ENCODE data around the gene TRIM41. TPM values are rescaled to one million over a fixed set of nuclear protein-coding genes. Genes with fewer than 3 reads are reported as not detected.

The TRIM41 gene
- total and polyA plus RNA-seq, 9 of the 15 experiments (the other 6 are each of a cell fraction or from before 2014, with no cell fraction given), result 1.8 to 47.6 (median 20.9) TPM

DNA sequence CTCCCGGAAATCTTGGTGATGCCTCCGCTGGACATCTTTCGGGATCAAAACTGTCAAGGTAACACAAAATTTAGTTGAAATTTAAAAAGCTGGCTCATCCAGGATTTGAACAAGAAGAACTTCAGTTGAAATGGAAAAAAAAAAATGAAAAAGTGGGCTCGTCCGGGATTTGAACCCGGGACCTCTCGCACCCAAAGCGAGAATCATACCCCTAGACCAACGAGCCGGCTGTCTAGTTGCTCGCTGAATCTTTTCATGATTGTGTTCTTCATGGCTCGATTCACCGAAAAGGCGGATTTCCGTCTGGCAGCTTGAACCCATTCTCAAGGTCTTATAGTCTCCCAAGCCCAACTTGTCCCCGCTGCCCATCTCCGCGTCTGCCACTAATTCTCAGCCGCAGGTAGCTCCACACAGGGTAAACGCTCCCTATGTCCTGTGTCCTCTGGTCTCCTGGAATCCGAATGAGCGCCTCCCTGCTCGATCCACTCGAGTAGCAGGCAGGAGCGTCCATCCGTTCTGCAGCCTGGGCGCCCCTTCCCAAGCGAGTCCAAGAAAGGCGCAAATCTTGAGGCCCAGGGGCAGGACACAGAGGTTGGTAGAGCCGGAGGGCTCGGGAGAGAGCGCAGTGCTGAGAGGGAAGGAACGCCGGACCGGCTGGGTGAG is 34.2 kb upstream of the TRIM41 start (continued):
- TF ChIP-seq, protein P1, sequence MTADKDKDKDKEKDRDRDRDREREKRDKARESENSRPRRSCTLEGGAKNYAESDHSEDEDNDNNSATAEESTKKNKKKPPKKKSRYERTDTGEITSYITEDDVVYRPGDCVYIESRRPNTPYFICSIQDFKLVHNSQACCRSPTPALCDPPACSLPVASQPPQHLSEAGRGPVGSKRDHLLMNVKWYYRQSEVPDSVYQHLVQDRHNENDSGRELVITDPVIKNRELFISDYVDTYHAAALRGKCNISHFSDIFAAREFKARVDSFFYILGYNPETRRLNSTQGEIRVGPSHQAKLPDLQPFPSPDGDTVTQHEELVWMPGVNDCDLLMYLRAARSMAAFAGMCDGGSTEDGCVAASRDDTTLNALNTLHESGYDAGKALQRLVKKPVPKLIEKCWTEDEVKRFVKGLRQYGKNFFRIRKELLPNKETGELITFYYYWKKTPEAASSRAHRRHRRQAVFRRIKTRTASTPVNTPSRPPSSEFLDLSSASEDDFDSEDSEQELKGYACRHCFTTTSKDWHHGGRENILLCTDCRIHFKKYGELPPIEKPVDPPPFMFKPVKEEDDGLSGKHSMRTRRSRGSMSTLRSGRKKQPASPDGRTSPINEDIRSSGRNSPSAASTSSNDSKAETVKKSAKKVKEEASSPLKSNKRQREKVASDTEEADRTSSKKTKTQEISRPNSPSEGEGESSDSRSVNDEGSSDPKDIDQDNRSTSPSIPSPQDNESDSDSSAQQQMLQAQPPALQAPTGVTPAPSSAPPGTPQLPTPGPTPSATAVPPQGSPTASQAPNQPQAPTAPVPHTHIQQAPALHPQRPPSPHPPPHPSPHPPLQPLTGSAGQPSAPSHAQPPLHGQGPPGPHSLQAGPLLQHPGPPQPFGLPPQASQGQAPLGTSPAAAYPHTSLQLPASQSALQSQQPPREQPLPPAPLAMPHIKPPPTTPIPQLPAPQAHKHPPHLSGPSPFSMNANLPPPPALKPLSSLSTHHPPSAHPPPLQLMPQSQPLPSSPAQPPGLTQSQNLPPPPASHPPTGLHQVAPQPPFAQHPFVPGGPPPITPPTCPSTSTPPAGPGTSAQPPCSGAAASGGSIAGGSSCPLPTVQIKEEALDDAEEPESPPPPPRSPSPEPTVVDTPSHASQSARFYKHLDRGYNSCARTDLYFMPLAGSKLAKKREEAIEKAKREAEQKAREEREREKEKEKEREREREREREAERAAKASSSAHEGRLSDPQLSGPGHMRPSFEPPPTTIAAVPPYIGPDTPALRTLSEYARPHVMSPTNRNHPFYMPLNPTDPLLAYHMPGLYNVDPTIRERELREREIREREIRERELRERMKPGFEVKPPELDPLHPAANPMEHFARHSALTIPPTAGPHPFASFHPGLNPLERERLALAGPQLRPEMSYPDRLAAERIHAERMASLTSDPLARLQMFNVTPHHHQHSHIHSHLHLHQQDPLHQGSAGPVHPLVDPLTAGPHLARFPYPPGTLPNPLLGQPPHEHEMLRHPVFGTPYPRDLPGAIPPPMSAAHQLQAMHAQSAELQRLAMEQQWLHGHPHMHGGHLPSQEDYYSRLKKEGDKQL (CRISPR knock-in tag; IDR thresholded peaks at IDR 0.05; ENCODE audit: borderline replicate concordance), result no peak
- TF ChIP-seq SMARCE1 (IDR thresholded peaks at IDR 0.05) (no peak; the same call in 1 of the 2 replicates), STAT5A (IDR thresholded peaks at IDR 0.05; ENCODE audit: borderline replicate concordance, low read length) (no peak), SUPT5H (IDR thresholded peaks at IDR 0.05) (no peak), SPI1 (IDR thresholded peaks at IDR 0.05; ENCODE audit: borderline replicate concordance, low read depth, low read length) (no peak), MAFK (IDR thresholded peaks at IDR 0.05; ENCODE audit: low read length) (no peak), MCM3 (IDR thresholded peaks at IDR 0.05) (no peak), HNRNPH1 (optimal IDR thresholded peaks at IDR 0.05; ENCODE audit: low read depth, low read length) (no peak)
- TF ChIP-seq, protein P2, sequence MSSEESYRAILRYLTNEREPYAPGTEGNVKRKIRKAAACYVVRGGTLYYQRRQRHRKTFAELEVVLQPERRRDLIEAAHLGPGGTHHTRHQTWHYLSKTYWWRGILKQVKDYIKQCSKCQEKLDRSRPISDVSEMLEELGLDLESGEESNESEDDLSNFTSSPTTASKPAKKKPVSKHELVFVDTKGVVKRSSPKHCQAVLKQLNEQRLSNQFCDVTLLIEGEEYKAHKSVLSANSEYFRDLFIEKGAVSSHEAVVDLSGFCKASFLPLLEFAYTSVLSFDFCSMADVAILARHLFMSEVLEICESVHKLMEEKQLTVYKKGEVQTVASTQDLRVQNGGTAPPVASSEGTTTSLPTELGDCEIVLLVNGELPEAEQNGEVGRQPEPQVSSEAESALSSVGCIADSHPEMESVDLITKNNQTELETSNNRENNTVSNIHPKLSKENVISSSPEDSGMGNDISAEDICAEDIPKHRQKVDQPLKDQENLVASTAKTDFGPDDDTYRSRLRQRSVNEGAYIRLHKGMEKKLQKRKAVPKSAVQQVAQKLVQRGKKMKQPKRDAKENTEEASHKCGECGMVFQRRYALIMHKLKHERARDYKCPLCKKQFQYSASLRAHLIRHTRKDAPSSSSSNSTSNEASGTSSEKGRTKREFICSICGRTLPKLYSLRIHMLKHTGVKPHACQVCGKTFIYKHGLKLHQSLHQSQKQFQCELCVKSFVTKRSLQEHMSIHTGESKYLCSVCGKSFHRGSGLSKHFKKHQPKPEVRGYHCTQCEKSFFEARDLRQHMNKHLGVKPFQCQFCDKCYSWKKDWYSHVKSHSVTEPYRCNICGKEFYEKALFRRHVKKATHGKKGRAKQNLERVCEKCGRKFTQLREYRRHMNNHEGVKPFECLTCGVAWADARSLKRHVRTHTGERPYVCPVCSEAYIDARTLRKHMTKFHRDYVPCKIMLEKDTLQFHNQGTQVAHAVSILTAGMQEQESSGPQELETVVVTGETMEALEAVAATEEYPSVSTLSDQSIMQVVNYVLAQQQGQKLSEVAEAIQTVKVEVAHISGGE (CRISPR knock-in tag; IDR thresholded peaks at IDR 0.05), result no peak
- TF ChIP-seq, protein P3, sequence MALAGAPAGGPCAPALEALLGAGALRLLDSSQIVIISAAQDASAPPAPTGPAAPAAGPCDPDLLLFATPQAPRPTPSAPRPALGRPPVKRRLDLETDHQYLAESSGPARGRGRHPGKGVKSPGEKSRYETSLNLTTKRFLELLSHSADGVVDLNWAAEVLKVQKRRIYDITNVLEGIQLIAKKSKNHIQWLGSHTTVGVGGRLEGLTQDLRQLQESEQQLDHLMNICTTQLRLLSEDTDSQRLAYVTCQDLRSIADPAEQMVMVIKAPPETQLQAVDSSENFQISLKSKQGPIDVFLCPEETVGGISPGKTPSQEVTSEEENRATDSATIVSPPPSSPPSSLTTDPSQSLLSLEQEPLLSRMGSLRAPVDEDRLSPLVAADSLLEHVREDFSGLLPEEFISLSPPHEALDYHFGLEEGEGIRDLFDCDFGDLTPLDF (CRISPR knock-in tag; IDR thresholded peaks at IDR 0.05), result 0 out of 2 replicates have a peak, but pooled peaks have one; percentile 54
- TF ChIP-seq, protein P4, sequence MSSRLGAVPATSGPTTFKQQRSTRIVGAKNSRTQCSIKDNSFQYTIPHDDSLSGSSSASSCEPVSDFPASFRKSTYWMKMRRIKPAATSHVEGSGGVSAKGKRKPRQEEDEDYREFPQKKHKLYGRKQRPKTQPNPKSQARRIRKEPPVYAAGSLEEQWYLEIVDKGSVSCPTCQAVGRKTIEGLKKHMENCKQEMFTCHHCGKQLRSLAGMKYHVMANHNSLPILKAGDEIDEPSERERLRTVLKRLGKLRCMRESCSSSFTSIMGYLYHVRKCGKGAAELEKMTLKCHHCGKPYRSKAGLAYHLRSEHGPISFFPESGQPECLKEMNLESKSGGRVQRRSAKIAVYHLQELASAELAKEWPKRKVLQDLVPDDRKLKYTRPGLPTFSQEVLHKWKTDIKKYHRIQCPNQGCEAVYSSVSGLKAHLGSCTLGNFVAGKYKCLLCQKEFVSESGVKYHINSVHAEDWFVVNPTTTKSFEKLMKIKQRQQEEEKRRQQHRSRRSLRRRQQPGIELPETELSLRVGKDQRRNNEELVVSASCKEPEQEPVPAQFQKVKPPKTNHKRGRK (tag; IDR thresholded peaks at IDR 0.05), result no peak
- TF ChIP-seq, protein P5, sequence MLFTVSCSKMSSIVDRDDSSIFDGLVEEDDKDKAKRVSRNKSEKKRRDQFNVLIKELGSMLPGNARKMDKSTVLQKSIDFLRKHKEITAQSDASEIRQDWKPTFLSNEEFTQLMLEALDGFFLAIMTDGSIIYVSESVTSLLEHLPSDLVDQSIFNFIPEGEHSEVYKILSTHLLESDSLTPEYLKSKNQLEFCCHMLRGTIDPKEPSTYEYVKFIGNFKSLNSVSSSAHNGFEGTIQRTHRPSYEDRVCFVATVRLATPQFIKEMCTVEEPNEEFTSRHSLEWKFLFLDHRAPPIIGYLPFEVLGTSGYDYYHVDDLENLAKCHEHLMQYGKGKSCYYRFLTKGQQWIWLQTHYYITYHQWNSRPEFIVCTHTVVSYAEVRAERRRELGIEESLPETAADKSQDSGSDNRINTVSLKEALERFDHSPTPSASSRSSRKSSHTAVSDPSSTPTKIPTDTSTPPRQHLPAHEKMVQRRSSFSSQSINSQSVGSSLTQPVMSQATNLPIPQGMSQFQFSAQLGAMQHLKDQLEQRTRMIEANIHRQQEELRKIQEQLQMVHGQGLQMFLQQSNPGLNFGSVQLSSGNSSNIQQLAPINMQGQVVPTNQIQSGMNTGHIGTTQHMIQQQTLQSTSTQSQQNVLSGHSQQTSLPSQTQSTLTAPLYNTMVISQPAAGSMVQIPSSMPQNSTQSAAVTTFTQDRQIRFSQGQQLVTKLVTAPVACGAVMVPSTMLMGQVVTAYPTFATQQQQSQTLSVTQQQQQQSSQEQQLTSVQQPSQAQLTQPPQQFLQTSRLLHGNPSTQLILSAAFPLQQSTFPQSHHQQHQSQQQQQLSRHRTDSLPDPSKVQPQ (CRISPR knock-in tag; IDR thresholded peaks at IDR 0.05; ENCODE audit: borderline replicate concordance), result no peak

All from K562 (cell line).